GM23338 (cell line): ENCODE data around the gene FBXO24.

Source experiments
- EZH2 ChIP-seq: fragments of 200-600 bp; sonication (generic); IDR thresholded peaks from one replicate; pipeline ENCODE4 v1.8.0; 2017; ENCODE audit warnings: antibody characterized with exemption, mild to moderate bottlenecking, low read depth; ENCODE audit not compliant: unreplicated experiment
- EZH2phosphoT487 ChIP-seq: fragments of 200-600 bp; sonication (generic); IDR thresholded peaks from one replicate; pipeline ENCODE4 v1.8.1; 2018; ENCODE audit warnings: antibody characterized with exemption; ENCODE audit not compliant: unreplicated experiment
- POLR2AphosphoS5 ChIP-seq: IDR thresholded peaks from 2 replicates; pipeline ENCODE4 v1.6.1; 2016; ENCODE audit warnings: antibody characterized with exemption, low read depth
- ZNF114 ChIP-seq: fragments of 250-450 bp; sonication (Bioruptor Pico); IDR thresholded peaks from 2 replicates; pipeline ENCODE4 v1.5.0; 2020; ENCODE audit warnings: mild to moderate bottlenecking, moderate library complexity
- TF ChIP-seq, protein P1 (sequence below), 2 experiments: fragments of 200-600 bp in 1 of 2; sonication (generic) in 1 of 2; conservative IDR thresholded peaks; 2 replicates each; pipeline versions ENCODE4 v1.5.1 to v1.6.1; 2016 to 2017; ENCODE audit warnings: antibody characterized with exemption in 2 of 2, low read depth in 2 of 2, mild to moderate bottlenecking in 2 of 2, moderate library complexity in 1 of 2
- TF ChIP-seq, protein P2 (sequence below): IDR thresholded peaks from one replicate; pipeline ENCODE4 v1.6.1; 2018; ENCODE audit warnings: antibody characterized with exemption; ENCODE audit not compliant: unreplicated experiment

DNA sequence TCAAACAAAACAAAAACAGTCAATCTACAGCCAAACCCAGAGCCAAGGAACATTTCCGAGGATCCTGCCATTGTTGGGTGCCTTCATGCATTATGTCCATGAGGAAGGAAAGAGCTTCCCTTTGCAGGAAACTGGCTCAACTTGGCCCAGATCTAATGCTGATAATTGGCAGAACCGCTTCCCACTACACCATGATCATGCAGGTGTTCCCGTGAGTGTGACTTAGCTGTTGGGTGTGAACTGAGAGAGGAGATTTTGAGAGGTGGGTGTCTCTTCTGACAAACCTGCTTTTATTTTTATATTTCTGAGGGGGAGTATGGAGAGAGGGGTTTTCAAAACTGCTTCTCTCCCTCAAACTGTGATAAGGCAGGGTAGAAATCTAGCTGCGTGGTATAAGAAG lies 27.0 kb upstream of the FBXO24 start:
- TF ChIP-seq, protein P1, sequence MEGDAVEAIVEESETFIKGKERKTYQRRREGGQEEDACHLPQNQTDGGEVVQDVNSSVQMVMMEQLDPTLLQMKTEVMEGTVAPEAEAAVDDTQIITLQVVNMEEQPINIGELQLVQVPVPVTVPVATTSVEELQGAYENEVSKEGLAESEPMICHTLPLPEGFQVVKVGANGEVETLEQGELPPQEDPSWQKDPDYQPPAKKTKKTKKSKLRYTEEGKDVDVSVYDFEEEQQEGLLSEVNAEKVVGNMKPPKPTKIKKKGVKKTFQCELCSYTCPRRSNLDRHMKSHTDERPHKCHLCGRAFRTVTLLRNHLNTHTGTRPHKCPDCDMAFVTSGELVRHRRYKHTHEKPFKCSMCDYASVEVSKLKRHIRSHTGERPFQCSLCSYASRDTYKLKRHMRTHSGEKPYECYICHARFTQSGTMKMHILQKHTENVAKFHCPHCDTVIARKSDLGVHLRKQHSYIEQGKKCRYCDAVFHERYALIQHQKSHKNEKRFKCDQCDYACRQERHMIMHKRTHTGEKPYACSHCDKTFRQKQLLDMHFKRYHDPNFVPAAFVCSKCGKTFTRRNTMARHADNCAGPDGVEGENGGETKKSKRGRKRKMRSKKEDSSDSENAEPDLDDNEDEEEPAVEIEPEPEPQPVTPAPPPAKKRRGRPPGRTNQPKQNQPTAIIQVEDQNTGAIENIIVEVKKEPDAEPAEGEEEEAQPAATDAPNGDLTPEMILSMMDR (conservative IDR thresholded peaks at IDR 0.05; ENCODE audit: low read depth in 2 of 2): no peak
- TF ChIP-seq, protein P2, sequence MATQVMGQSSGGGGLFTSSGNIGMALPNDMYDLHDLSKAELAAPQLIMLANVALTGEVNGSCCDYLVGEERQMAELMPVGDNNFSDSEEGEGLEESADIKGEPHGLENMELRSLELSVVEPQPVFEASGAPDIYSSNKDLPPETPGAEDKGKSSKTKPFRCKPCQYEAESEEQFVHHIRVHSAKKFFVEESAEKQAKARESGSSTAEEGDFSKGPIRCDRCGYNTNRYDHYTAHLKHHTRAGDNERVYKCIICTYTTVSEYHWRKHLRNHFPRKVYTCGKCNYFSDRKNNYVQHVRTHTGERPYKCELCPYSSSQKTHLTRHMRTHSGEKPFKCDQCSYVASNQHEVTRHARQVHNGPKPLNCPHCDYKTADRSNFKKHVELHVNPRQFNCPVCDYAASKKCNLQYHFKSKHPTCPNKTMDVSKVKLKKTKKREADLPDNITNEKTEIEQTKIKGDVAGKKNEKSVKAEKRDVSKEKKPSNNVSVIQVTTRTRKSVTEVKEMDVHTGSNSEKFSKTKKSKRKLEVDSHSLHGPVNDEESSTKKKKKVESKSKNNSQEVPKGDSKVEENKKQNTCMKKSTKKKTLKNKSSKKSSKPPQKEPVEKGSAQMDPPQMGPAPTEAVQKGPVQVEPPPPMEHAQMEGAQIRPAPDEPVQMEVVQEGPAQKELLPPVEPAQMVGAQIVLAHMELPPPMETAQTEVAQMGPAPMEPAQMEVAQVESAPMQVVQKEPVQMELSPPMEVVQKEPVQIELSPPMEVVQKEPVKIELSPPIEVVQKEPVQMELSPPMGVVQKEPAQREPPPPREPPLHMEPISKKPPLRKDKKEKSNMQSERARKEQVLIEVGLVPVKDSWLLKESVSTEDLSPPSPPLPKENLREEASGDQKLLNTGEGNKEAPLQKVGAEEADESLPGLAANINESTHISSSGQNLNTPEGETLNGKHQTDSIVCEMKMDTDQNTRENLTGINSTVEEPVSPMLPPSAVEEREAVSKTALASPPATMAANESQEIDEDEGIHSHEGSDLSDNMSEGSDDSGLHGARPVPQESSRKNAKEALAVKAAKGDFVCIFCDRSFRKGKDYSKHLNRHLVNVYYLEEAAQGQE: no peak
- TF ChIP-seq POLR2AphosphoS5 (no peak), EZH2 (no peak), EZH2phosphoT487 (no peak), ZNF114 (CRISPR knock-in tag) (no peak)
